ENCODE data around the gene NEURL1. TPM values are rescaled to one million over a fixed set of nuclear protein-coding genes. Genes with fewer than 3 reads are reported as not detected.

Gene NEURL1
- polyA plus RNA-seq, 3 donors = 3.0 to 17.2 (median 3.3) TPM

DNA sequence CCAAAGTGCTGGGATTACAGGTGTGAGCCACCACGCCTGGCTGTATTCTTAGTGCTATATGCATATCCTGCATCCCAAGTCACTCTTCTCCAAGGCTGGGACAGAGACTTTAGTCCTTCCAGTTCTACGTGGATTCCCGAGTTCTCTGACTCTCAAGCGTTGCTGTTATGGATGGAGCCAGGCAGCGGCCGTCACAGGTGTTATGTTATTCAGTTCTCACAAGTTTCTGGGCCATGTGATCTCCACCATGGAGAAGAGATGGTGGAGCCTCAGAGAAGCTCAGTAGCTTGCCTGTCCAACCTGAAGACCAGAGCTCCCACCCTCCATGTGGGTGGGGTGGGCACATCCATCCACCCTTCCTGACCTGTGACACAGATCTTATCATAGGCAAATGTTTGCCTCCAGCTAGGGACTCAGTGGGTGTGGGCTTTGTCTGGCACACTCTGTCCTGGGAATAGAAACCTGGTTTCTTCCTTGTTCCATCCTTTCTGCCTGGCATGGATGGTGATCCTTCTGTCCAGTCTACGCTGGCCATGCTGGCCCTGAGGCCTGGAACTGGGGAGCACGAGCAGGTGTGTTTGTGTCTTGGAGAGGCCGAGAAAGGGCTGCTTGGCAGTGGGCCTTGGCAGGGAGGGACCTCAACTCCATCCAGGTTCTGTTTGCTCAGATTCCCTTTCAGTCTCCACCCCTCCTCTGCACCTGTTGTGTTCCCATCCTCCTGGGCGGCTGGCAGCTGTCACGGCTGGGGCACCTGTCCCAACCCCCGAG is 55.3 kb downstream of the NEURL1 start:
- TF ChIP-seq, protein P1, sequence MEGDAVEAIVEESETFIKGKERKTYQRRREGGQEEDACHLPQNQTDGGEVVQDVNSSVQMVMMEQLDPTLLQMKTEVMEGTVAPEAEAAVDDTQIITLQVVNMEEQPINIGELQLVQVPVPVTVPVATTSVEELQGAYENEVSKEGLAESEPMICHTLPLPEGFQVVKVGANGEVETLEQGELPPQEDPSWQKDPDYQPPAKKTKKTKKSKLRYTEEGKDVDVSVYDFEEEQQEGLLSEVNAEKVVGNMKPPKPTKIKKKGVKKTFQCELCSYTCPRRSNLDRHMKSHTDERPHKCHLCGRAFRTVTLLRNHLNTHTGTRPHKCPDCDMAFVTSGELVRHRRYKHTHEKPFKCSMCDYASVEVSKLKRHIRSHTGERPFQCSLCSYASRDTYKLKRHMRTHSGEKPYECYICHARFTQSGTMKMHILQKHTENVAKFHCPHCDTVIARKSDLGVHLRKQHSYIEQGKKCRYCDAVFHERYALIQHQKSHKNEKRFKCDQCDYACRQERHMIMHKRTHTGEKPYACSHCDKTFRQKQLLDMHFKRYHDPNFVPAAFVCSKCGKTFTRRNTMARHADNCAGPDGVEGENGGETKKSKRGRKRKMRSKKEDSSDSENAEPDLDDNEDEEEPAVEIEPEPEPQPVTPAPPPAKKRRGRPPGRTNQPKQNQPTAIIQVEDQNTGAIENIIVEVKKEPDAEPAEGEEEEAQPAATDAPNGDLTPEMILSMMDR (IDR thresholded peaks at IDR 0.05) = no peak
- Histone ChIP-seq H3K9ac (ENCODE audit: insufficient read depth, low read length, poor library complexity, severe bottlenecking) (no peak overlapping the region), H3K9me3 (replicated peaks in 1 of 2; ENCODE audit: control insufficient read depth in 1 of 2, insufficient read depth in 1 of 2, low read length in 2 of 2) (peaks cover 0 to 5% of the 10 kb centered on the region in 2 donors), H3K4me1 (ENCODE audit: control insufficient read depth in 1 of 2, insufficient read depth in 2 of 2, low read length in 2 of 2) (peaks cover 36% of the 10 kb centered on the region in 2 donors), H3K27me3 (ENCODE audit: control insufficient read depth in 2 of 2, insufficient read depth in 2 of 2, low read length in 2 of 2) (peaks cover 0 to under 1% of the 10 kb centered on the region in 2 donors), H3K36me3 (replicated peaks in 1 of 2; ENCODE audit: control insufficient read depth in 1 of 2, insufficient read depth in 2 of 2, low read length in 2 of 2) (no peaks in the 10 kb centered on the region), H2AFZ (ENCODE audit: insufficient read depth, low read depth, low read length, poor library complexity, severe bottlenecking) (no peak overlapping the region), H3K27ac (ENCODE audit: low read depth in 1 of 2, low read length in 2 of 2) (no peak overlapping the region), H3K4me3 (replicated peaks in 1 of 3; ENCODE audit: low read depth in 2 of 3, low read length in 3 of 3) (no peak overlapping the region), H4K20me1 (ENCODE audit: insufficient read depth, low read length) (no peaks in the 10 kb centered on the region), H3K79me2 (ENCODE audit: insufficient read depth, low read length) (no peaks in the 10 kb centered on the region), H3K4me2 (replicated peaks; ENCODE audit: extremely low read depth, low read length, poor library complexity, severe bottlenecking) (no peak overlapping the region)
- Mint-ChIP-seq H3K9me3 (peaks cover 0 to 8% (median 7%) of the 10 kb centered on the region in 7 donors), H3K36me3 (peaks cover 0 to 7% of the 10 kb centered on the region in 2 donors), H3K4me3 (no peak overlapping the region), H3K27ac (peak overlapping the region in 4 of 7 donors; percentile 28 to 70 (median 50)), H3K27me3 (ENCODE audit: low read depth in 3 of 3) (peaks cover 7 to 26% (median 14%) of the 10 kb centered on the region in 3 donors), H3K4me1 (peaks cover 39% of the 10 kb centered on the region)
- no peak for DNase-seq
- 95% methylated on average over 4 of the region's 12 CpGs for WGBS (ENCODE audit: insufficient coverage)
- intact Hi-C loops (cut with micrococcal nuclease) = no loop called here

DNA sequence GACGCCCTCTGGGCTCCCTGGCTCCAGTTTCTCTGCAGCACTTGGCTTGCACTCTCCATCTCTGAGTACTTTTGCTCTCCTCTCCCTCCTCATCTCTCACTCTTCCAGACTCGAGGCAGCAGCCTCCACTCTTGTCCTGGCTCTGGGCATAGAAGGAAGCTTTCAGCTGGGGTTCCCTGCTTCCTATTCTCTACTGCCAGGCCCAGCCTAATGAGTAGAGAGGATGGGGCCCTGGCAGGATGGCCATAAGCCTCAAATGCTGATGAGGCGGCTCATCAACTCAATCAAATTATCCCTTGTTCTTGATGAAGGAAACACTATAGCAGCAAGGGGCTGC is 55.8 kb downstream of the NEURL1 start:
- intact Hi-C loops (cut with micrococcal nuclease) = no loop called here
- peaks cover 11 to 29% (median 16%) of the 10 kb centered on the region in 3 donors for H3K27me3 Mint-ChIP-seq (ENCODE audit: low read depth in 3 of 3)

More for the DNA sequence above, 55.8 kb downstream of the NEURL1 start:
- Mint-ChIP-seq H3K27ac (peak overlapping the region in 3 of 7 donors; percentile 28 to 70 (median 44)), H3K4me3 (no peak overlapping the region), H3K4me1 (peaks cover 43% of the 10 kb centered on the region), H3K9me3 (peaks cover 0 to 8% (median 7%) of the 10 kb centered on the region in 7 donors), H3K36me3 (peaks cover 0 to 9% of the 10 kb centered on the region in 2 donors)
- Histone ChIP-seq H4K20me1 (ENCODE audit: insufficient read depth, low read length) (no peaks in the 10 kb centered on the region), H3K27ac (ENCODE audit: low read depth in 1 of 2, low read length in 2 of 2) (no peak overlapping the region), H3K4me1 (ENCODE audit: control insufficient read depth in 1 of 2, insufficient read depth in 2 of 2, low read length in 2 of 2) (peaks cover 42% of the 10 kb centered on the region in 2 donors), H3K9me3 (replicated peaks in 1 of 2; ENCODE audit: control insufficient read depth in 1 of 2, insufficient read depth in 1 of 2, low read length in 2 of 2) (peaks cover 0 to 5% of the 10 kb centered on the region in 2 donors), H3K79me2 (ENCODE audit: insufficient read depth, low read length) (no peaks in the 10 kb centered on the region), H3K4me3 (replicated peaks in 1 of 3; ENCODE audit: low read depth in 2 of 3, low read length in 3 of 3) (no peak overlapping the region), H3K4me2 (replicated peaks; ENCODE audit: extremely low read depth, low read length, poor library complexity, severe bottlenecking) (no peak overlapping the region), H2AFZ (ENCODE audit: insufficient read depth, low read depth, low read length, poor library complexity, severe bottlenecking) (no peak overlapping the region), H3K36me3 (replicated peaks in 1 of 2; ENCODE audit: control insufficient read depth in 1 of 2, insufficient read depth in 2 of 2, low read length in 2 of 2) (no peaks in the 10 kb centered on the region), H3K27me3 (ENCODE audit: control insufficient read depth in 2 of 2, insufficient read depth in 2 of 2, low read length in 2 of 2) (peaks cover 0 to 2% of the 10 kb centered on the region in 2 donors), H3K9ac (ENCODE audit: insufficient read depth, low read length, poor library complexity, severe bottlenecking) (no peak overlapping the region)
- DNase-seq = no peak
- TF ChIP-seq, protein P1 (IDR thresholded peaks at IDR 0.05) = no peak
- WGBS (ENCODE audit: insufficient coverage) = 100% methylated on average over 1 of the region's 3 CpGs
